Stomach (tissue), 19 donors: ENCODE measurements around the gene TUBGCP5. TPM values are rescaled to one million over a fixed set of nuclear protein-coding genes. Genes with fewer than 3 reads are reported as not detected.
"Not testable (repeated sequence)": the region's sequence is repeated elsewhere in the genome, so short reads cannot be mapped to it uniquely, and the experiment has no call there.

Experiments
- DNase-seq, 2 donors: peaks; one replicate each; pipeline versions ENCODE4 v3.0.0 to v3.0.0-alpha.2; 2013 to 2019
- H3K27ac ChIP-seq, 5 donors: fragments of 200-600 bp in 4 of 5; sonication (generic) in 4 of 5; one replicate each; pipeline ENCODE4 v1.5.1; 2013 to 2019; ENCODE audit warnings: mild to moderate bottlenecking in 1 of 5, moderate library complexity in 1 of 5
- H3K27me3 ChIP-seq, 3 donors: fragments of 200-600 bp; sonication (generic); one replicate each; pipeline ENCODE4 v1.5.1; 2017 to 2019; ENCODE audit warnings: mixed run types in 1 of 3
- H3K36me3 ChIP-seq, 4 donors: fragments of 200-600 bp; sonication (generic); 1 replicate in 3 of 4; 2 replicates in 1 of 4; pipeline ENCODE4 v1.5.1; 2016 to 2019
- H3K4me1 ChIP-seq, 4 donors: fragments of 200-600 bp; sonication (generic); one replicate each; pipeline ENCODE4 v1.5.1; 2016 to 2019
- H3K4me3 ChIP-seq, 4 donors: fragments of 200-600 bp; sonication (generic) in 3 of 4; one replicate each; pipeline ENCODE4 v1.5.1; 2016 to 2019; ENCODE audit warnings: mild to moderate bottlenecking in 1 of 4
- H3K9me3 ChIP-seq, 4 donors: fragments of 200-600 bp; sonication (generic); one replicate each; pipeline ENCODE4 v1.5.1; 2016 to 2019
- CTCF ChIP-seq, 7 experiments: fragments of 450-650 bp in 4 of 7; fragments of 200-600 bp in 3 of 7; sonication (generic) in 3 of 7; IDR thresholded peaks; one replicate each; pipeline ENCODE4 v1.5.1; 2016 to 2019; ENCODE audit warnings: antibody characterized with exemption in 7 of 7, control low read depth in 2 of 7, mild to moderate bottlenecking in 1 of 7
- EP300 ChIP-seq: sonication (generic); formaldehyde crosslinking; IDR thresholded peaks from one replicate; pipeline ENCODE4 v1.6.1; 2017; ENCODE audit warnings: antibody characterized with exemption
- POLR2A ChIP-seq, 4 donors: fragments of 450-650 bp; IDR thresholded peaks; one replicate each; pipeline ENCODE4 v1.6.1; 2016; ENCODE audit warnings: antibody characterized with exemption in 4 of 4, control low read depth in 2 of 4, mild to moderate bottlenecking in 1 of 4, moderate library complexity in 1 of 4
- POLR2AphosphoS5 ChIP-seq, 3 donors: sonication (generic); formaldehyde crosslinking; IDR thresholded peaks; one replicate each; pipeline ENCODE4 v1.6.1; 2016; ENCODE audit warnings: antibody characterized with exemption in 3 of 3
- WGBS, 5 donors: extraction: QIAGEN DNeasy Blood & Tissue Kit in 3 of 5; methylation state at CpG; one replicate each; pipeline versions ENCODE4 v1.1.5 to v1.1.7; 2013 to 2018; 5-methylcytosine and 5-hydroxymethylcytosine counted together
- intact Hi-C: fragments of 100-400 bp; cut with DNase I; formaldehyde crosslinking; loops from one replicate; pipeline ENCODE4 v1.15.1; 2023; ENCODE audit warnings: low total_unique reads
- long read RNA-seq, 10 donors: transcript quantifications; one replicate each; lab custom pipeline, GENCODE V29; 2026
- polyA plus RNA-seq, 3 donors: library from polyadenylated mRNA; stranded (reverse); fragments of 200-250 nt; gene quantifications; one replicate each; pipeline ENCODE4 v1.2.3, GENCODE V29; 2013
- total RNA-seq, 5 donors: library from RNA; depleted of rRNA; stranded (reverse); fragments of >200 nt; gene quantifications; one replicate each; pipeline versions ENCODE4 v1.1.0 to v1.2.3, GENCODE V29; 2014 to 2016
- donor health status: healthy with polysubstance abuse.
- donor health status: Bipolar disorder and iron deficiency.
- donor health status: healthy.

Gene TUBGCP5
- total RNA-seq: 10 to 100 TPM in 4 of 5 donors, 1 to 10 TPM in 1; 8.8 to 44.2 (median 25.1) TPM
- 1 to 10 TPM; 4.1 to 9.0 (median 5.1) TPM for polyA plus RNA-seq
- long read RNA-seq, donor 1, partial matches to known transcripts: 0 of 1 reads
- long read RNA-seq, donor 1, other reads (novel, unspliced or antisense): 0 of 1 reads
- long read RNA-seq, donor 2: 0 reads
- long read RNA-seq, donor 3: 0 reads
- long read RNA-seq, donor 4, partial matches to known transcripts: 0 of 1 reads
- long read RNA-seq, donor 4, other reads (novel, unspliced or antisense): 0 of 1 reads
- long read RNA-seq, donor 5: 0 reads
- long read RNA-seq, donor 6: 0 reads
- long read RNA-seq, donor 7: 0 reads
- long read RNA-seq, donor 8: 0 reads
- long read RNA-seq, donor 9: 0 reads
- long read RNA-seq, donor 10, partial matches to known transcripts: 0 of 2 reads
- long read RNA-seq, donor 10, other reads (novel, unspliced or antisense): 0 of 2 reads

GRCh38 chr15:23039143-23039916, at the start of gene TUBGCP5:
TSS of gene TUBGCP5 (minus strand) at chr15:23039569. CDS start at chr15:23039543, 26 bp downstream.
- TF ChIP-seq POLR2A (IDR thresholded peaks at IDR 0.05): peak in 2 of 4 donors; percentile 46 to 78
- TF ChIP-seq POLR2AphosphoS5 (IDR thresholded peaks at IDR 0.05): peak; percentile 72 to 95 (median 94)
- TF ChIP-seq CTCF (IDR thresholded peaks at IDR 0.05): peak in 5 of 7 experiments; percentile 31 to 51 (median 44)
- no peak for TF ChIP-seq EP300
- peak; percentile 97 to 99 for DNase-seq

DNA sequence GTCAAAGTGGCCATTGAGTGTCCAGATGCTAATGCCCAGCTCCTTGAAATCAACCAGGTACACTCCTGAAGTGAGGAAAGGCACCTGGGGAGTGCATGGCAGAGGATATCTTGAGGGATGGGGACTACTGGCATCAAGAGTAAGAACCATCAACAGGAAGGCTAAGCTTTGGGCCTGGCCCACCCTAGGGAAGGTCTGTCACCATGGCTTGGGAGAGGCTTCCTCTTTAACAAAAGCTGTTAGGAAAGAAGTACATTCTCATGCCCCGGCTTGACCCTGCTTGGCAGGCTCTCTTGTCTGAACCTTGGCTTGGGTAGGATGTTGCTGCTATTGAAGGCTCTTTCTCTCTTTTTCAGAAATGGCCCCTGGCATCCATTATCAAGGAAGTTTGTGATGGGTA, 43.7 kb upstream of the TUBGCP5 start:
- H3K27ac ChIP-seq: no peak overlapping the region
- no peak for DNase-seq
- no peaks in the 10 kb centered on the region for H3K27me3 ChIP-seq
- H3K4me1 ChIP-seq: no peaks in the 10 kb centered on the region
- TF ChIP-seq POLR2AphosphoS5 (IDR thresholded peaks at IDR 0.05) (no peak), POLR2A (IDR thresholded peaks at IDR 0.05) (no peak), CTCF (IDR thresholded peaks at IDR 0.05) (no peak), EP300 (no peak)
- H3K9me3 ChIP-seq: no peaks in the 10 kb centered on the region
- H3K36me3 ChIP-seq: no peaks in the 10 kb centered on the region
- no peak overlapping the region for H3K4me3 ChIP-seq
- intact Hi-C loops: no loop called here
- 75 to 95% (median 85%) methylated on average over 1 of the region's 1 CpG for WGBS, 5 donors

More at GRCh38 chr15:23039143-23039916, at the start of gene TUBGCP5:
- Histone ChIP-seq H3K36me3 (peaks cover 0 to 24% (median 20%) of the 10 kb centered on the region in 4 donors), H3K4me1 (peaks cover 3 to 26% (median 22%) of the 10 kb centered on the region in 4 donors), H3K9me3 (no peaks in the 10 kb centered on the region), H3K27me3 (no peaks in the 10 kb centered on the region), H3K27ac (peak within 1 kb of the TSS; percentile 61 to 91 (median 88)), H3K4me3 (peak within 1 kb of the TSS; percentile 67 to 90 (median 86))
- intact Hi-C loops: no loop called here
- WGBS, 5 donors: 0 to 2% (median 1%) methylated on average over 17 to 92 of the region's 92 CpGs

GRCh38 chr15:23081996-23082737, 42.8 kb upstream of the TUBGCP5 start:
- H3K9me3 ChIP-seq, H3K4me3 ChIP-seq, intact Hi-C loops, H3K4me1 ChIP-seq, H3K36me3 ChIP-seq, DNase-seq, H3K27me3 ChIP-seq, H3K27ac ChIP-seq: not testable (repeated sequence)
- WGBS, 5 donors: 47 to 74% (median 53%) methylated on average over 8 of the region's 8 CpGs

GRCh38 chr15:23081271-23081670, 41.9 kb upstream of the TUBGCP5 start:
- Histone ChIP-seq H3K27me3 (no peaks in the 10 kb centered on the region), H3K9me3 (no peaks in the 10 kb centered on the region), H3K36me3 (no peaks in the 10 kb centered on the region), H3K4me1 (no peaks in the 10 kb centered on the region), H3K27ac (no peak overlapping the region), H3K4me3 (no peak overlapping the region)
- TF ChIP-seq POLR2A (IDR thresholded peaks at IDR 0.05) (no peak), CTCF (IDR thresholded peaks at IDR 0.05) (no peak), EP300 (no peak), POLR2AphosphoS5 (IDR thresholded peaks at IDR 0.05) (no peak)
- intact Hi-C loops: no loop called here
- DNase-seq: no peak
- 77 to 84% (median 82%) methylated on average over 3 of the region's 3 CpGs for WGBS, 5 donors
